Neural crest cell (in vitro differentiated cells): ENCODE data around the gene VPS18. TPM values are rescaled to one million over a fixed set of nuclear protein-coding genes. Genes with fewer than 3 reads are reported as not detected.
A peak's percentile ranks its signal among the peaks of the same experiment; 100 is the strongest.

Source experiments
- DNase-seq: peaks from one replicate; pipeline ENCODE4 v3.0.0; 2021; ENCODE audit warnings: low read depth, mixed read lengths, low spot score
- H3K27ac Mint-ChIP-seq: one replicate; pipeline ENCODE4 v1.8.0; 2021; ENCODE audit warnings: mild to moderate bottlenecking, mixed read lengths; ENCODE audit not compliant: unreplicated experiment
- H3K27me3 Mint-ChIP-seq: 2 replicates; pipeline ENCODE4 v1.8.0; 2021; ENCODE audit warnings: low read depth, mild to moderate bottlenecking, mixed read lengths
- H3K36me3 Mint-ChIP-seq: 2 replicates; pipeline ENCODE4 v1.8.0; 2021; ENCODE audit warnings: low read depth, mild to moderate bottlenecking, mixed read lengths
- H3K4me1 Mint-ChIP-seq: 2 replicates; pipeline ENCODE4 v1.8.0; 2021; ENCODE audit warnings: mixed read lengths
- H3K4me3 Mint-ChIP-seq: one replicate; pipeline ENCODE4 v1.8.0; 2021; ENCODE audit warnings: mild to moderate bottlenecking, mixed read lengths
- H3K9me3 Mint-ChIP-seq: 2 replicates; pipeline ENCODE4 v1.8.0; 2021; ENCODE audit warnings: mixed read lengths
- total RNA-seq: library from RNA; stranded (reverse); gene quantifications from 2 replicates; pipeline ENCODE4 v1.2.1, GENCODE V29; 2021
- TF ChIP-seq, protein P1 (sequence below): fragments of 200-600 bp; sonication (generic); conservative IDR thresholded peaks from 2 replicates; pipeline ENCODE4 v1.5.0; 2021; ENCODE audit warnings: antibody characterized with exemption, mild to moderate bottlenecking

VPS18 gene
- total RNA-seq, 1 donor from 2014 or later: 28.2 TPM

DNA sequence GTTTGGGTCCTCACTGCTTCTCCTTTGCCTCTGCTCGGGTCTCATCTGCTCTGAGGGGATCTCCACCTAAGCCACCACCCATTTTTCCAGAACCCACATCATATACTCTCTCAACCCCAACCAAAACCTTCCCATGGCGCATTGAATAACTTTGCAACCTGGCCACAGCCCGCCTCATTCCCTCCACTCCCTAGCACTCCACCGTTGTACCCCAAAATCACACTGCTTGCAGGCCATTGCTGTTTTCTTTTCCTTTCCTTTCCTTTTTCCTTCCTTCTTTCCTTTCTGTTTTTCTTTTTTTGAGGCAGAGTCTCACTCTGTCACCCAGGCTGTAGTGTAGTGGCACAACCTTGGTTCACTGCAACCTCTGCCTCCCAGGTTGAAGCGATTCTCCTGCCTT, 3.1 kb upstream of the VPS18 start:
- peak overlapping the region; percentile 2 for H3K4me3 Mint-ChIP-seq
- DNase-seq: no peak
- peaks cover 2% of the 10 kb centered on the region for H3K36me3 Mint-ChIP-seq
- H3K27me3 Mint-ChIP-seq: peaks cover 5% of the 10 kb centered on the region
- no peak overlapping the region for H3K27ac Mint-ChIP-seq
- peaks cover 31% of the 10 kb centered on the region for H3K4me1 Mint-ChIP-seq
- TF ChIP-seq, protein P1, sequence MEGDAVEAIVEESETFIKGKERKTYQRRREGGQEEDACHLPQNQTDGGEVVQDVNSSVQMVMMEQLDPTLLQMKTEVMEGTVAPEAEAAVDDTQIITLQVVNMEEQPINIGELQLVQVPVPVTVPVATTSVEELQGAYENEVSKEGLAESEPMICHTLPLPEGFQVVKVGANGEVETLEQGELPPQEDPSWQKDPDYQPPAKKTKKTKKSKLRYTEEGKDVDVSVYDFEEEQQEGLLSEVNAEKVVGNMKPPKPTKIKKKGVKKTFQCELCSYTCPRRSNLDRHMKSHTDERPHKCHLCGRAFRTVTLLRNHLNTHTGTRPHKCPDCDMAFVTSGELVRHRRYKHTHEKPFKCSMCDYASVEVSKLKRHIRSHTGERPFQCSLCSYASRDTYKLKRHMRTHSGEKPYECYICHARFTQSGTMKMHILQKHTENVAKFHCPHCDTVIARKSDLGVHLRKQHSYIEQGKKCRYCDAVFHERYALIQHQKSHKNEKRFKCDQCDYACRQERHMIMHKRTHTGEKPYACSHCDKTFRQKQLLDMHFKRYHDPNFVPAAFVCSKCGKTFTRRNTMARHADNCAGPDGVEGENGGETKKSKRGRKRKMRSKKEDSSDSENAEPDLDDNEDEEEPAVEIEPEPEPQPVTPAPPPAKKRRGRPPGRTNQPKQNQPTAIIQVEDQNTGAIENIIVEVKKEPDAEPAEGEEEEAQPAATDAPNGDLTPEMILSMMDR: no peak
- no peaks in the 10 kb centered on the region for H3K9me3 Mint-ChIP-seq

DNA sequence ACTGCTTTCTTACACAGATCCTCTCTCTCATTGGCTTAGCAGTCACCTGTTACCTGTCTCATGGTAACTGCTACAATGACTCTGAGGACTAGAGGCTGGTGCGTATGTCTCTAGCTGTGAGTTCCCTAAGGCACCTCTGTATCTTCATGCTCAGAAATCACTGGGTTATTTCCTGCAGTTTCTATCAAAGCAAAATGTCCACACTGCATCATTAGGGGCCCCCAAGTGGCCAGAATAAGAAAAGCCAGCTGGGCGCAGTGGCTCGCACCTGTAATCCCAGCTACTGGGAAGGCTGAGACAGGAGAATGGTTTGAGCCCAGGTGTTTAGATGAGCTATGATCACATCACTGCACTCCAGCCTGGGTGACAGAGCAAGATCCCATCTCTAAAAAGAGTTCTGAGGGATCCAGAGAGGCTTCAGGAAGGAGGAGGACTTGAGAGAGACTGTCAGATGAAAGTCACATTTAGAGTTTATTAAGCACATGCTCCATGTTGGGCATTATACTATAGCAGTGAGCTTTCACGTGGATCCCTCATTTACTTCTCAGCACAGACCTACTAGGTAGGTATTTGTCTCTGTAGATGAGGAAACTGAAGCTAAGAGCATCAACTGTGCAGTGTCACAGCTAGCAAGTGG, 2.3 kb upstream of the VPS18 start:
- DNase-seq: no peak
- Mint-ChIP-seq H3K27ac (no peak overlapping the region), H3K4me1 (peaks cover 31% of the 10 kb centered on the region), H3K27me3 (peaks cover 5% of the 10 kb centered on the region), H3K4me3 (peak overlapping the region; percentile 85), H3K9me3 (no peaks in the 10 kb centered on the region), H3K36me3 (peaks cover 2% of the 10 kb centered on the region)
- TF ChIP-seq, protein P1: peak; percentile 80

DNA sequence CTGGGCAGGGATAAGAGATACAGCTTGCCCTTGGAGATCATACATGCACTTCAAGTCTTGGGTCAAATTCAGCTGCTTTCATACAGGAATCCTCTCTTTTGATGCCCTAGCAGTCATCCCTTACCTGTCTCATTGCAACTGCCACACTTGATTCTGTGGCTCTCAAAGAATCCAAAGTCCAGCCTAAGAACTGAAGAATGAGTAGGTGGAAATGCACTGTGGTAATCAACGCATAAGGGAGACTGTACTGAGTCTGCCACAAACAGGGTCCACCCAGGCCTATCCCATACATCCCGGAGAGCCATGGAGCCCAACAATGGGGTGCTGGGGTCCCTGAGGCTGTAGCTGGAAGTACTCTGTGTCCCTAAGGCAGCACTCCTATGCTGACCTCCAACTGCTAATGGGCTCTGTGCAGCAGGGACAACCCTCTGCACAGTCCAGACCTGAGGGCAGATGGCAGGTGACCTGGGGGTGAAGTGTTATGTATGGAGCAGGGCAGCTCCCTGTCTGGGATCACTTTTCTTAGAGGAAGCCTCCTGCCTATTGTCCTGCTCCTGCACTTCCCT, 1.7 kb upstream of the VPS18 start:
- TF ChIP-seq, protein P1: no peak
- Mint-ChIP-seq H3K4me3 (peak overlapping the region; percentile 85), H3K9me3 (no peaks in the 10 kb centered on the region), H3K36me3 (peaks cover 5% of the 10 kb centered on the region), H3K27ac (no peak overlapping the region), H3K27me3 (peaks cover 5% of the 10 kb centered on the region), H3K4me1 (peaks cover 31% of the 10 kb centered on the region)
- DNase-seq: no peak

DNA sequence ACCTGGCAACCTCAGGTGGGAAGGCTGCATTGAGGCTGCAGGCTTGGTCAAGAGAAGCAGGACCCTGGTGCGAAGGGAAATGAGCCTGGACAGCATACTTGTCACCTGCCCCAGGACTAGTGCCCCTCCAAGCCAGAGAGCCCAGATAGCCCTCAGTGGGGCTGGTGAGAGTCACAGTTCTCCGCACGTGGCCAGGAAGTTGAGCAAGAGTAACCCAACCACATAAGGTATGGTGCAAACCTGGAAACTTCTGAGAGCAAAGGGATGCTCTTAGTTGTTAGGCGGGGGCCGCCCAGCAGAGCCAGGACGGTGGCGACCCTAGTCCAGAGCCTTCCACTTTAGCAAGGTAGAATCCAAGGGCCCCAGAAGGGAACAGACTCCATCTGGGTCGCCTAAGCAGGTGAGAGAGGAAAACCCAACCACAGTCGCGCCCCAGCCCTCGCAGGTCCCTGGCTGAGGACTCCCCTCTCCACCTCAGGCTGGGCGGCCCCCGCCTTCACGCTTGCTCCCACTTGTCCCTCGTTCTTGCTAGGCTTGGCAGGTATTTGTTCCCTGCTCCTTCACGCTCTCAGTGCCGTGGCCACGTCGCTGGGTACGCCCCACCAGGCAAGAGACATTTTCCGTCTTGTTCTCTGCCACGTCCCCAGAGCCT, 1.1 kb upstream of the VPS18 start:
- TF ChIP-seq, protein P1: no peak

DNA sequence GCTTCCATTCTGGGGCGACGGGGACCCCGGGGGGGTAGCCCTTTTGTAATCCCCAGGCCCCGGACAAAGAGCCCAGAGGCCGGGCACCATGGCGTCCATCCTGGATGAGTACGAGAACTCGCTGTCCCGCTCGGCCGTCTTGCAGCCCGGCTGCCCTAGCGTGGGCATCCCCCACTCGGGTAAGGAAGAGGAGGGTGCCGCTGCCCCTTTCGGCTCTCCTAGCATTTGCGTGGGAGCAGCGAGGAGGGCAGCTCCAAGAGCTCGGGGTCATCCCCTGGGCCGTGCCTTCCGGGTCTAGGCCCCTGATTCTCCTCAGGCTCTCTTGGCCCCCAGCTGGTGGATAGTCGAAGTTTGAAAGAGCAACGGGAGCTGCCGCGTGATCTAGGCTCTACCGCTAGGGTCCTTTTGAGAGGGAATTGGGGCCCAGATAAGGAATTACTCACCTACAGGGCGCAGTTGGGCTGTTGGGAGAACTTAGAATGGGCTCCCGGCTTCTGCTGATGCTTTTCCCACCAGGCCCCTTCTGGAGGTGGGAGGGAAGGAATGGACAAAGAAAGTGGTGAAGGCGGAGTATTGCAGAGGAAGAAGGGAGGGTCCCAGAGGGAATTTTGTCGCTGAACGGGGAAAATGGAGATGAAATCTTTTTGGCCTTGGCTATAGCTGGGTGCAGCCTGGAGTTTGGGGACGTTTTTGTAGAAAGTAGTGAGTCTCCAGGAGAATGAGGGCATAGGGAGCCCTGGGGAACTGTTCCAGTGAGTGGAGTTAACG, 615 bp downstream of the VPS18 start:
- Mint-ChIP-seq H3K9me3 (no peaks in the 10 kb centered on the region), H3K4me1 (peaks cover 31% of the 10 kb centered on the region), H3K36me3 (peaks cover 10% of the 10 kb centered on the region), H3K27ac (peak overlapping the region; percentile 99), H3K4me3 (peak overlapping the region; percentile 100), H3K27me3 (peaks cover 5% of the 10 kb centered on the region)
- DNase-seq: peak; percentile 56
- TF ChIP-seq, protein P1: peak; percentile 69

More for the DNA sequence above, 1.1 kb upstream of the VPS18 start:
- Mint-ChIP-seq H3K4me3 (peak overlapping the region; percentile 100), H3K27ac (no peak overlapping the region), H3K4me1 (peaks cover 31% of the 10 kb centered on the region), H3K27me3 (peaks cover 5% of the 10 kb centered on the region), H3K9me3 (no peaks in the 10 kb centered on the region), H3K36me3 (peaks cover 7% of the 10 kb centered on the region)
- no peak for DNase-seq
